Upper lobe of left lung (tissue), 6 donors: ENCODE measurements around the gene SLC7A10. TPM values are rescaled to one million over a fixed set of nuclear protein-coding genes. Genes with fewer than 3 reads are reported as not detected.

Source experiments
- ATAC-seq, 2 donors: fragments of 200-7000 bp; cut with Tn5 transposase; one replicate each; pipeline ENCODE4 v1.9.1; 2022; ENCODE audit warnings: mild to moderate bottlenecking in 2 of 2, moderate library complexity in 2 of 2; ENCODE audit not compliant: low FRiP score in 2 of 2
- DNase-seq, 2 donors: peaks; one replicate each; pipeline ENCODE4 v3.0.0-alpha.2; 2019 to 2020
- H3K27ac ChIP-seq, 4 donors: fragments of 200-600 bp; sonication (generic); one replicate each; pipeline ENCODE4 v1.5.1; 2016 to 2019
- H3K27me3 ChIP-seq, 4 donors: fragments of 200-600 bp; sonication (generic); one replicate each; pipeline ENCODE4 v1.5.1; 2017 to 2019
- H3K36me3 ChIP-seq, 4 donors: fragments of 200-600 bp; sonication (generic); one replicate each; pipeline ENCODE4 v1.5.1; 2016 to 2019
- H3K4me1 ChIP-seq, 4 donors: fragments of 200-600 bp; sonication (generic); one replicate each; pipeline ENCODE4 v1.5.1; 2018 to 2019
- H3K4me3 ChIP-seq, 4 donors: fragments of 200-600 bp; sonication (generic); one replicate each; pipeline ENCODE4 v1.5.1; 2017 to 2019; ENCODE audit warnings: mild to moderate bottlenecking in 2 of 4, moderate library complexity in 1 of 4
- H3K9me3 ChIP-seq, 4 donors: fragments of 200-600 bp; sonication (generic); one replicate each; pipeline ENCODE4 v1.5.1; 2018 to 2019
- EP300 ChIP-seq, 4 donors: sonication (generic); formaldehyde crosslinking; IDR thresholded peaks; one replicate each; pipeline ENCODE4 v1.5.1; 2017; ENCODE audit warnings: antibody characterized with exemption in 4 of 4, control low read depth in 2 of 4
- POLR2A ChIP-seq, 4 donors: fragments of 450-650 bp; IDR thresholded peaks; one replicate each; pipeline ENCODE4 v1.5.1; 2016 to 2017; ENCODE audit warnings: antibody characterized with exemption in 4 of 4, mild to moderate bottlenecking in 2 of 4
- POLR2AphosphoS5 ChIP-seq, 2 donors: sonication (generic); formaldehyde crosslinking; IDR thresholded peaks; one replicate each; pipeline ENCODE4 v1.5.1; 2017; ENCODE audit warnings: antibody characterized with exemption in 2 of 2
- WGBS, 2 donors: methylation state at CpG; one replicate each; pipeline ENCODE4 v1.1.5; 2017 to 2018; 5-methylcytosine and 5-hydroxymethylcytosine counted together
- total RNA-seq, 6 donors: library from RNA; depleted of rRNA in 4 of 6; stranded (reverse); fragments of >200 nt in 4 of 6; gene quantifications; one replicate each; pipeline versions ENCODE4 v1.1.0 to v1.2.1, GENCODE V29; 2016 to 2021
- TF ChIP-seq, protein P1 (sequence below), 6 experiments: fragments of 450-650 bp in 4 of 6; fragments of 200-600 bp in 2 of 6; sonication (generic) in 2 of 6; IDR thresholded peaks; one replicate each; pipeline ENCODE4 v1.5.1; 2016 to 2019; ENCODE audit warnings: antibody characterized with exemption in 6 of 6
- donor health status: DM: no; HTN: no; CAD: no; lungs with moderate emphysema.
- donor health status: DM: no; HTN: yes; CAD: no; lungs with severe emphysema.

SLC7A10 gene
- total RNA-seq, 6 donors from 2014 or later, result 0.29 to 2.1 (median 0.47) TPM; not detected in 2

DNA sequence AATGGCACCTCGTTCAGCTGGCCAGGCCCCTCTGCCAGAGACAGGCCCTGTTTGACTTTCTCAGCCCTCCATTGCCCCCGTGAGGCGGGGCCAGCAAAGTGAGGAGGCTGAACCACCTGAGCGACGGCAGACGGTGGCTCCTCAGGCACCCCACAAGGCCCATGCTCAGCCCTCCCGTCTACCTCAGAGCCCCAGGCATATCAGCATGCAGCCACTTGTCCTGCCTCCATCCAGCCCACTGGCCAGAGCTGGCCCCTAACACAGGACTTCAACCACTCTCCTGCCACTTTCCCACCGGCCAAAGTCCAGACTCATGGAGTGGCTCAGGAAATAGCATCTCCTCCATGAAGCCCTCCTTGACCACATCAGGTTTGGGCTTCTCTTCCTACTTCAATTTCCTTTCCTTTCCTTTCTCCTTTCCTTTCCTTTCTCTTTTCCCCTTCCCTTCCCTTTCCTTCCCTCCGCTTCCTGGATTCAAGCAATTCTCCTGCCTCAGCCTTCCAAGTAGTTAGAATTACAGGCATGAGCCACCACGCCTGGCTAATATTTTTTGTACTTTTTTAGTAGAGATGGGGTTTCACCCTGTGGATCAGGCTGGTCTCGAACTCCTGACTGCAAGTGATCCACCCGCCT lies 9.3 kb downstream of the SLC7A10 start:
- Histone ChIP-seq H3K27ac (no peak overlapping the region), H3K4me1 (no peaks in the 10 kb centered on the region), H3K27me3 (no peaks in the 10 kb centered on the region), H3K36me3 (no peaks in the 10 kb centered on the region), H3K9me3 (no peaks in the 10 kb centered on the region), H3K4me3 (no peak overlapping the region)
- ATAC-seq, result no peak
- WGBS, 2 donors, result 66 to 74% methylated on average over 6 to 12 of the region's 12 CpGs
- TF ChIP-seq, protein P1, sequence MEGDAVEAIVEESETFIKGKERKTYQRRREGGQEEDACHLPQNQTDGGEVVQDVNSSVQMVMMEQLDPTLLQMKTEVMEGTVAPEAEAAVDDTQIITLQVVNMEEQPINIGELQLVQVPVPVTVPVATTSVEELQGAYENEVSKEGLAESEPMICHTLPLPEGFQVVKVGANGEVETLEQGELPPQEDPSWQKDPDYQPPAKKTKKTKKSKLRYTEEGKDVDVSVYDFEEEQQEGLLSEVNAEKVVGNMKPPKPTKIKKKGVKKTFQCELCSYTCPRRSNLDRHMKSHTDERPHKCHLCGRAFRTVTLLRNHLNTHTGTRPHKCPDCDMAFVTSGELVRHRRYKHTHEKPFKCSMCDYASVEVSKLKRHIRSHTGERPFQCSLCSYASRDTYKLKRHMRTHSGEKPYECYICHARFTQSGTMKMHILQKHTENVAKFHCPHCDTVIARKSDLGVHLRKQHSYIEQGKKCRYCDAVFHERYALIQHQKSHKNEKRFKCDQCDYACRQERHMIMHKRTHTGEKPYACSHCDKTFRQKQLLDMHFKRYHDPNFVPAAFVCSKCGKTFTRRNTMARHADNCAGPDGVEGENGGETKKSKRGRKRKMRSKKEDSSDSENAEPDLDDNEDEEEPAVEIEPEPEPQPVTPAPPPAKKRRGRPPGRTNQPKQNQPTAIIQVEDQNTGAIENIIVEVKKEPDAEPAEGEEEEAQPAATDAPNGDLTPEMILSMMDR (IDR thresholded peaks at IDR 0.05), result no peak
- TF ChIP-seq POLR2AphosphoS5 (IDR thresholded peaks at IDR 0.05) (no peak), POLR2A (IDR thresholded peaks at IDR 0.05) (no peak), EP300 (IDR thresholded peaks at IDR 0.05) (no peak)
- no peak for DNase-seq

DNA sequence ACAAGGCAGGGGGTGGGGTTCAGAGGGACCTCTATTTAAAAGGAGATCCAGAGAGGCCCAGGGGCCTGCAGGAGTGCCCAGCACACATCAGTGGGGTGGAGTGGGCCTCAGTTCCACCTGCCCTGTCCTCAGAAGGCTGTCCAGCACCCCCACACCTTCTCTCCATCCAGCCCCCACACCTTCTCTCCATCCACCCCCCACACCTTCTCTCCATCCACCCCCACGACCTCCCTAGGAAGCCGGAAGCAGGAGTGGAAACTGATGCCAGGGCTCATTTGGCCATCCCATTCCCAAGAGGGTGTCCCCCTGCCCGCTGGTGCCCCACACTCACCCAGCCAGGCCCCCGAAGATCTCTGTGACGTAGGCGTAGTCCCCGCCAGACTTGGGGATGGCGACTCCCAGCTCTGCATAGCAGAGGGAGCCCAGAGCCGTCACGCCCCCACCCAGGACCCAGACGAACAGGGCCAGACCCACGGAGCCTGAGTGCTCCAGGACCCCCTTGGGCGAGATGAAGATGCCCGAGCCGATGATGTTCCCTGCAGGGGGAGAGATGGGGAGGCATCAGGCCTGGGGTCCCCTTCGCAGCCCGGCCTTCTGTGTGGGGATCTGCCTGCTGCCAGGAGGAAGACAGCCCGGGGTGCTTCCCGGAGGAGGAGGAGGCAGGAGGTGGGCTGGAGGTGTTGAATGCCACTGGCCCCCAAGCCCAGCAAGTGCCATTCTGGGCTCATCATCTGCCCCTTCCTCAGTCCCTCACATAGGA lies 10.0 kb downstream of the SLC7A10 start:
- Histone ChIP-seq H3K27me3 (no peaks in the 10 kb centered on the region), H3K4me3 (no peak overlapping the region), H3K9me3 (no peaks in the 10 kb centered on the region), H3K36me3 (no peaks in the 10 kb centered on the region), H3K4me1 (no peaks in the 10 kb centered on the region), H3K27ac (no peak overlapping the region)
- 90 to 91% methylated on average over 10 to 19 of the region's 19 CpGs for WGBS, 2 donors
- DNase-seq, result no peak
- TF ChIP-seq POLR2A (IDR thresholded peaks at IDR 0.05), result no peak
- TF ChIP-seq EP300 (IDR thresholded peaks at IDR 0.05), result no peak
- TF ChIP-seq, protein P1 (IDR thresholded peaks at IDR 0.05), result no peak
- TF ChIP-seq POLR2AphosphoS5 (IDR thresholded peaks at IDR 0.05), result no peak
- no peak for ATAC-seq

DNA sequence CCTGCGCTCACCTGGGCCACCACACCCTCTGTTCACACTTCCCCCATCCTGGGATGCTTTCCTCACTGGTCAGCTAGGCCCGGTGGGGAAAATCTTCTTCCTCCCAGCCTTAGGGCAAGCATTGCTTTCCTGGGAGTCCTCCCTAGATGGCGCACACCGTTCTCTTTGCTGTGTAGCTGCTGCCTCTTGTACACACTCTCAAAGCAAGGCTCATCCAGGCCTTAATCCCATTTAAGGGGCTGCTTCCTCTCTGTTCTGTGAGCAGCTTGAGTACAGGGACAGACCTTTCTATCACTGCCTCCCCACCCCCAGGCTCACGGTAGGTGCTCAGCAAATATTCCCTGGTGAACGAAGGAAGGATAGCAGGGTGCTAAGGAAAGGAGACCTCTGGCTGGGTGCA lies 11.1 kb downstream of the SLC7A10 start:
- ATAC-seq, result no peak
- Histone ChIP-seq H3K4me1 (no peaks in the 10 kb centered on the region), H3K36me3 (no peaks in the 10 kb centered on the region), H3K27ac (no peak overlapping the region), H3K27me3 (no peaks in the 10 kb centered on the region), H3K9me3 (no peaks in the 10 kb centered on the region), H3K4me3 (no peak overlapping the region)
- WGBS, 2 donors, result 39 to 59% methylated on average over 6 of the region's 6 CpGs
- no peak for DNase-seq
- TF ChIP-seq POLR2AphosphoS5 (IDR thresholded peaks at IDR 0.05), result no peak
- TF ChIP-seq EP300 (IDR thresholded peaks at IDR 0.05), result no peak
- TF ChIP-seq, protein P1 (IDR thresholded peaks at IDR 0.05), result no peak
- TF ChIP-seq POLR2A (IDR thresholded peaks at IDR 0.05), result no peak

DNA sequence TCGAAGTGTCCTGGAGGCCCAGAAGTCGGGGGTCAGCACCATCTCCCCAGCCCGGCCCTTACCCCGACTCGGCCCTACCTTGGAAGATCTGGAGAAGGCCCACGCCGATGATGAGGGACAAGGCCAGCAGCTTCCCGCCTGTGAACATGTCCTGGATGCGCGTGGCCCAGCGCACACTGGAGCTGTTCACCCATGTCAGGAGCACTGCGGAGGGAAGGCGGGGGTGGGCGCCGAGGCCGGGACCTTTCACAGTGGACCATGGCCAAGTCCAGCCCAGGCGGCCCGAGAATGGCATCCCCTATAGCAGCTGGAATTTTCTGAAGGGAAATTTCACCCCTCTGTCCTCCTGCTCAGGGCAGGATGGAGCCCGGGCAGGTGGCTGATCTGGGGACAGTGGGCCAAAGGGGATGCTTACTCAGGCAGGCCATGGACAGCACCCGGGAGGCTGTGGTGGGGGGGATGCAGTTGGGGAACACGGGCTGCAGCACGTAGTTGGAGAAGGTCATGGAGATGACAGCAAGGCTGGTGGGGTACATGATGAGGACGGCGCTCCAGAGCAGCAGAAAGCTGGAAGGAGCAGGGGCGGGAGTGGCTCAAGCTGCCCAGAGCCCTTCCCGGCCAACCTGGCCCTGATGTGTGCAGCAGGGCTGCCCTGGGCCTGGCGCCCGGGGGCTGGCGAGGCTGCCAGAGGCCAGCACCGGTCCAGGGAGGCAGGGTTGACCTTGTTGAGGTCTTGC lies 13.0 kb downstream of the SLC7A10 start:
- H3K4me1 ChIP-seq, result no peaks in the 10 kb centered on the region
- no peaks in the 10 kb centered on the region for H3K9me3 ChIP-seq
- H3K27me3 ChIP-seq, result no peaks in the 10 kb centered on the region
- ATAC-seq (no peak), DNase-seq (no peak)
- TF ChIP-seq, protein P1 (IDR thresholded peaks at IDR 0.05), result no peak
- no peak for TF ChIP-seq POLR2AphosphoS5 (IDR thresholded peaks at IDR 0.05)
- TF ChIP-seq EP300 (IDR thresholded peaks at IDR 0.05), result no peak
- TF ChIP-seq POLR2A (IDR thresholded peaks at IDR 0.05), result no peak
- 85 to 90% methylated on average over 11 to 28 of the region's 30 CpGs for WGBS, 2 donors
- no peak overlapping the region for H3K27ac ChIP-seq
- H3K4me3 ChIP-seq, result no peak overlapping the region
- H3K36me3 ChIP-seq, result no peaks in the 10 kb centered on the region
